ENCODE measurements around the gene PDE8A. TPM values are rescaled to one million over a fixed set of nuclear protein-coding genes. Genes with fewer than 3 reads are reported as not detected.
A peak's percentile ranks its signal among the peaks of the same experiment; 100 is the strongest.

PDE8A gene
- total RNA-seq, 1 donor: 30.4 TPM

GRCh38 chr15:85021409-85021808 lies 39.8 kb downstream of the PDE8A start:
- Histone ChIP-seq H3K36me3 (ENCODE audit: insufficient read depth, low read length) (no peaks in the 10 kb centered on the region), H4K20me1 (ENCODE audit: insufficient read depth, low read length) (peaks cover 30% of the 10 kb centered on the region)

DNA sequence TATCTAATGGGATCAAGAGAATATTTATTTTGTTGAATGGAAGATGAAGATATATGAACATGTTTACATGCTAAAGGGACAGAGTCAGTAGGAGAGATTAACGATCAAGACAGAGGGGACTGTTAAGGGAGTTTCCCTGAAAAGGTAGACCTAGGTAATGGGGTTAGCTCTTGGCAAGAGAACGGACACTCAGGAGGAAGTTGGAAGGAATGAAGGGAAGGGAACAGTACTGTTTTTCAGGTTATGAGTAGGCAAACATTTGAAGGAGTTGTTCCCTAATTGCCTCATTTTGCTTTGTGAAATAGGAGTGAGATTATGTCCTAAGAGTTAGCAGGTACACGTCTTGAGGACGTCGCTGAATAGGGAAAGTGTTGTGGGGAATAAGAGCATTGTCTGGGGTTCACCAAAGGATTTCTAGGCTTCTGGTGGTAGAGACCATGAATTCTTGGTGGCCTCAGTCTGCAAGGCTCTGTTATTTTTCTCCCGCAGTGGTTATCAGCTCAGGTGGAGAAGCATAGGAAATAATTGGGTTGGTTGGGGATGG lies 41.3 kb downstream of the PDE8A start:
- DNase-seq (ENCODE audit: insufficient read length, low spot score, missing footprints): no peak
- Histone ChIP-seq H3K9me3 (ENCODE audit: low read depth, low read length) (no peaks in the 10 kb centered on the region), H4K20me1 (ENCODE audit: insufficient read depth, low read length) (peaks cover 32% of the 10 kb centered on the region), H3K36me3 (ENCODE audit: insufficient read depth, low read length) (no peaks in the 10 kb centered on the region), H3K4me1 (ENCODE audit: insufficient read depth, low read length) (peaks cover 41% of the 10 kb centered on the region), H3K27me3 (ENCODE audit: insufficient read depth, low read length) (no peaks in the 10 kb centered on the region), H3K4me3 (ENCODE audit: insufficient read depth, low read length) (no peak overlapping the region), H3K79me2 (ENCODE audit: insufficient read depth, low read length) (peaks cover 68% of the 10 kb centered on the region), H2AFZ (ENCODE audit: low read length) (no peak overlapping the region), H3K27ac (ENCODE audit: low read depth, low read length) (no peak overlapping the region), H3K4me2 (ENCODE audit: insufficient read depth, low read length) (no peak overlapping the region)
- TF ChIP-seq CTCF (IDR thresholded peaks at IDR 0.05; ENCODE audit: extremely low read depth, low read depth, low read length): no peak

More at GRCh38 chr15:85021409-85021808, 39.8 kb downstream of the PDE8A start:
- Histone ChIP-seq H3K4me2 (ENCODE audit: insufficient read depth, low read length) (no peak overlapping the region), H3K79me2 (ENCODE audit: insufficient read depth, low read length) (peaks cover 65% of the 10 kb centered on the region), H3K27ac (ENCODE audit: low read depth, low read length) (no peak overlapping the region), H3K27me3 (ENCODE audit: insufficient read depth, low read length) (no peaks in the 10 kb centered on the region), H3K4me1 (ENCODE audit: insufficient read depth, low read length) (peaks cover 28% of the 10 kb centered on the region), H3K4me3 (ENCODE audit: insufficient read depth, low read length) (no peak overlapping the region), H3K9me3 (ENCODE audit: low read depth, low read length) (no peaks in the 10 kb centered on the region), H2AFZ (ENCODE audit: low read length) (no peak overlapping the region)
- no peak for DNase-seq (ENCODE audit: insufficient read length, low spot score, missing footprints)
- TF ChIP-seq CTCF (IDR thresholded peaks at IDR 0.05; ENCODE audit: extremely low read depth, low read depth, low read length): no peak

DNA sequence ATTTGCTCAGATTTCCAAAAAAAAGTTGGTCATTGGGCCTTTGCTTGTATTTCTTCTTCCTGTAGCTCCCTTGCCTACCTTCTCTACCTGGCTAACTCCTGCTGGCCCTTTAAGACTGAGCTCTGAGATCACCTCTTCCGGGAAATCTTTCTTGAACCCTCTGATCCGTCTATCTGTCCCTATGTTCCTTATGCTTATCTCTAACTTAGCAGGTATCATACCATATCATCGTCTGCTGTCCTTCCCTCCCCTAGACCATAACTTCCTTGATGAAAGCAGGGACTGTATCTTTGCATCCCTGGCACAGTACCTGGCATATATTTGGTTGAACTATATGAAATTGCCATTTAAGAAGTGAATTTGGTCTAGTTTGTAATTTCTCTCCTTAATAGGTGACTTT lies 42.3 kb downstream of the PDE8A start:
- no peak overlapping the region for H2AFZ ChIP-seq (ENCODE audit: low read length)
- no peak overlapping the region for H3K4me3 ChIP-seq (ENCODE audit: insufficient read depth, low read length)
- no peak for DNase-seq (ENCODE audit: insufficient read length, low spot score, missing footprints)
- no peak for TF ChIP-seq CTCF (IDR thresholded peaks at IDR 0.05; ENCODE audit: extremely low read depth, low read depth, low read length)
- H3K27ac ChIP-seq (ENCODE audit: low read depth, low read length): no peak overlapping the region
- H3K4me1 ChIP-seq (ENCODE audit: insufficient read depth, low read length): peaks cover 41% of the 10 kb centered on the region
- no peaks in the 10 kb centered on the region for H3K36me3 ChIP-seq (ENCODE audit: insufficient read depth, low read length)
- no peaks in the 10 kb centered on the region for H3K27me3 ChIP-seq (ENCODE audit: insufficient read depth, low read length)
- H3K79me2 ChIP-seq (ENCODE audit: insufficient read depth, low read length): peaks cover 69% of the 10 kb centered on the region
- H3K9me3 ChIP-seq (ENCODE audit: low read depth, low read length): no peaks in the 10 kb centered on the region
- peaks cover 32% of the 10 kb centered on the region for H4K20me1 ChIP-seq (ENCODE audit: insufficient read depth, low read length)
- H3K4me2 ChIP-seq (ENCODE audit: insufficient read depth, low read length): peak overlapping the region; percentile 52

- peaks cover 42% of the 10 kb centered on the region for H3K4me1 ChIP-seq (ENCODE audit: insufficient read depth, low read length)
- H3K36me3 ChIP-seq (ENCODE audit: insufficient read depth, low read length): no peaks in the 10 kb centered on the region
- H3K27me3 ChIP-seq (ENCODE audit: insufficient read depth, low read length): no peaks in the 10 kb centered on the region
- peak overlapping the region; percentile 52 for H3K4me2 ChIP-seq (ENCODE audit: insufficient read depth, low read length)
- H3K9me3 ChIP-seq (ENCODE audit: low read depth, low read length): no peaks in the 10 kb centered on the region
- peaks cover 34% of the 10 kb centered on the region for H4K20me1 ChIP-seq (ENCODE audit: insufficient read depth, low read length)
- H3K27ac ChIP-seq (ENCODE audit: low read depth, low read length): no peak overlapping the region
- no peak overlapping the region for H2AFZ ChIP-seq (ENCODE audit: low read length)
- DNase-seq (ENCODE audit: insufficient read length, low spot score, missing footprints): peak; percentile 88
- TF ChIP-seq CTCF (IDR thresholded peaks at IDR 0.05; ENCODE audit: extremely low read depth, low read depth, low read length): no peak
- no peak overlapping the region for H3K4me3 ChIP-seq (ENCODE audit: insufficient read depth, low read length)
- peaks cover 76% of the 10 kb centered on the region for H3K79me2 ChIP-seq (ENCODE audit: insufficient read depth, low read length)
Measured at GRCh38 chr15:85024509-85025336, 43.1 kb downstream of the PDE8A start.
